GM21528 (cell line): ENCODE results near the gene ZNF764.
A peak's percentile ranks its signal among the peaks of the same experiment; 100 is the strongest.

Source experiments
- ATAC-seq: cut with Tn5 transposase; IDR thresholded peaks from one replicate; pipeline ENCODE4 v1.9.1; 2021; ENCODE audit warnings: mild to moderate bottlenecking, moderate library complexity; ENCODE audit not compliant: unreplicated experiment, low FRiP score

The ZNF764 gene

DNA sequence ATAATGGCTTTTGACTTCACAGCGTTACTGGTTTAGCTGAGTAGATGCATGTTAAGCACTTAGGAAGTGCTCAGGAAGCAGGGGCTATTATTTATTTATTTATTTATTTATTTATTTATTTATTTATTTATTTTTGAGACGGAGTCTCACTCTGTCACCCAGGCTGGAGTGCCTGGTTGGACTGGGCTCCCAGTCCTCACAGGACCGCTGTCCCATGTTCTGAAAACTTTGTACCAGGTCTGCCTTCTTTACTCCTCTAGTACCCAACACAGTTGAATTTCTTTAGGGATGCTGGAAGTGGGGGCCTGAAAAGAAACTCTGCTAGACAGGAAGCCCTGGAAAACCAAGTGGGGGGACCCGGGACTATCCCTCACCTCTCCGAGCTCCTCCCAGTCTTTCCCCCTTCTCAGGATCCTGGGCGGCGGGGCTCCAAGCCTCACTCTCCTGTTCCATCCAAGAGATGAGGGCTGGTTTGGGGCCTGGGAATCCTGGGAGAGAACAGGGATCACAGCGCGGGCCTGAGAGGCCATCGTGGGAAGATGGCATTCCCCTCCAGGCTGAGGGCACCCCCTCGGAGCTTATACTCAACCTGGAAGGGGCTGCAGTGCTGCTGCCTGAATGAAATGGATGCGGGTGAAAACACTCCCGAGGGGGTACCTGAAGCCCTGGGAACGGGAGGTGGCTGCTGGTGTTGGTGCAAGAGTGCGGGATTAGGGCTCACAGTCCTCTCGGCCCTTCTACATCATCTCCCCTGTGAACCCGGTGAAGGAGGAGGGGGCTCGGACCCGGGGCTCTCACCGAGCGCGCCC, 12.7 kb upstream of the ZNF764 start:
- ATAC-seq: no peak

DNA sequence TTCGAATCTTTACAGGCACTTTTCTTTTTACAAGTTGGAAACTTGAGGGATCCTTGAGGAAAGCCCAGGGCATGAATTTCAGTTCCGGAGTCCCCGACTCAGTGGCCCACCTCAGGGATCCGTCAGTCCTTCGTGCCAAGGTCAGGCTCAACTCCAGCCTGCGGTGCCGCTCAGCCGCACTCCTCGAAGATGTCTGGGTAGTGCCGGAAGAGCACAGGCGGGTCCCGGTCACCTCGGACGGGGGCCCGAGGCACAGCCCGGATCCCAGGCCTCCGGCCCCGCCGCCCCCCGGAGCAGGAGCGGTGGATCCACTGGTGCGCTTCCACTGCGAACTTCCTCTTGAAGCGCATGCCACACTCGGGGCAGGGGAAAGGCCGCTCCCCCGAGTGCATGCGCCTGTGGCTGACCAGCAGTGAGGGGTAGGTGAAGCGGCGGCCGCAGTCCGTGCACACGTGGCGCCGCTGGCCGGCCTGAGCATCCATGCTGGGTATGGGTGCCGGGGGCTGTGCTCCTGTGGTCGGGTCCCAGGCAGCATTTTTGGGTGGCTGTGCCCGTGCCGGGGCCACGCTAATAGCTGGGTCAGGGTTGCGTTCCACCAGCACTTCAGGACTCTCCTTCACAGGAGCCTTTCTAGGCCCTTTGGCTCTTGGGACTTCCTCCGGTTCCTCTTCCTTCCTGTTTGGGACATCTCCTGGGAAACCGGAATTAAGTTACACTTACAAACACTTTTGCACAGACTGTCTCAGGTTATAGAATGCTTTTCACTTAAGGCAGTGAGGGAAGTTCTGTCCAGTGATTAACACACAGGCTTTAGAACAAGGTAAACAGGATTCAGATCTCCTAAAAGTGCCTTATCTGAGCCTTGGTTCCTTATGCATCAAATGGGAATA, 11.8 kb upstream of the ZNF764 start:
- ATAC-seq: no peak

DNA sequence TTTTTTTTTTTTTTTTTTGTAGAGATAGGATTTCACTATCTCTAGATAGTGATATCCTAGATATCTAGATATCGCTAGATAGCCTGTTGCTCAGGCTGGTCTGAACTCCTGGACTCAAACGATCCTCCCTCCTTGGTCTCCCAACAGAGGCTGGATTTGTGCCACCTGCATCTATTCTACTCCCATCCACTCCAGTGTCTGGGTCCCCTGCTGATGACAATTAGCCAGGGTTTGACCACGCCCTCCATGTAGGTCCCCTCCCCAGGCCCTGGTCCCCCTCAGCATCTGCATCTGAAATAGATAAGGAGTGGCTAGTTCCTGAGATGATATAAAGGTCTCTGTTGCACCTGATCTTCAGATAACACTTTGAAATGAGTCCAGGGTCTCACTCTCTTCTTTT, 11.1 kb upstream of the ZNF764 start:
- no peak for ATAC-seq

DNA sequence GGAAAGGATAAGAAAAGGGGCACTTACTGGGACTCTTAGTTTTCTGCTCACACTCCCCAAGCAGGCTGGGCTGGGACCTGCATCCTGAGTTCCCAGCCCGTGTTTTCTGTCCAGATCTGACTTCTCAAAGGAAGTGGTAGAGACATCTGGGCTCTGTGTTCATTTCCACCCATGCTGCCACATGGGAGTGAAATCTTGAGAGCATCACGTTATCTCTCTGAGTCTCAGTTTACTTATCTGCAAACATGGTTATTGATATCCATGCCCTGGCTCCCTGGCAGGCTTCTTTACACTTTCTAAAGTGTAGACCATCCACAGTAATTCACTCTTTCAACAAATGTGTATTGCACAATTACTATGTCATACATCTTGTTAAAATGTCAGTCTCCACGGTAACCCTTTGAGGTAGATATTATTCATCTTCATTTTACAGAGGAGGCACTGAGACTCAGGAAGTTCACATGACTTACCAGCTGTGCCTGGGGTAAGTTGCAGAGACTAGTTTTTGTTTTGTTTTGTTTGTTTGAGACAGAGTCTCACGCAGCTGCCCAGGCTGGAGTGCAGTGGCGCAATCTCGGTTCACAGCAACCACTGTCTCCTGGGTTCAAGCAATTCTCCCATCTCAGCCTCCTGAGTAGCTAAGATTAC, 9.9 kb upstream of the ZNF764 start:
- no peak for ATAC-seq

DNA sequence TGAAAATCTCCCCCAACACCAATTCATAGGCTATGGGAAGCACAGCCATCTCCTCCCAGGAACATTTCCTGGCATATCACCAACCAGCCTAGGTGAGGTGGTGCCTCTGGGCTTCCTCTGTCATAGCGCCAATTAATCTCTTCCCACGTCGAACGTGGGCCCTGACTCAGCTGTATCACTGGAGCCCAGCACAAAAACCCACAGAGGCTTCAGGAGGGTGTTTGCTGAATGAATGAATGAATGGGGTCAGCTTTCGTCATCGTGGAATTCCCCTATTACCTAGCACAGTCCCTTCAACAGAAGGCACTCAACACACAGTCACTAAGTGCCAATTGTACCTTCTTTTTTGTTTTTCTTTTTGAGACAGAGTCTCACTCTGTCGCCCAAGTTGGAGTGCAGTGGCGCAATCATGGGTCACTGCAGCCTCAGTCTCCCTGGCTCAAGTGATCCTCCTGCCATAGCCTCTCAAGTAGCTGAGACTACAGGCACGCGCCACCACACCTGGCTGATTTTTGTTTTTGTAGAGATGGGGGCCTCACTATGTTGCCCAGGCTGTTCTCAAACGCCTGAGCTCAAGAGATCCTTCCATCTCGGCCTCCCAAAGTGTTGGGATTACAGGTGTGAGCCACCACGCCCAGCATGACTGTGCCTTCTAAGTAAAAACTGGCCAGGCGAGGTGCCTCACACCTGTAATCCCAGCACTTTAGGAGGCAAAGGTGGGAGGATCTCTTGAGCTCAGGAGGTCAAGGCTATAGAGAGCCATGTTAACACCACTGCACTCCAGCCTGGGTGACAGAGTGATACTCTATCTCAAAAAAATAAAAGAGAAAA, 9.2 kb upstream of the ZNF764 start:
- ATAC-seq: no peak

DNA sequence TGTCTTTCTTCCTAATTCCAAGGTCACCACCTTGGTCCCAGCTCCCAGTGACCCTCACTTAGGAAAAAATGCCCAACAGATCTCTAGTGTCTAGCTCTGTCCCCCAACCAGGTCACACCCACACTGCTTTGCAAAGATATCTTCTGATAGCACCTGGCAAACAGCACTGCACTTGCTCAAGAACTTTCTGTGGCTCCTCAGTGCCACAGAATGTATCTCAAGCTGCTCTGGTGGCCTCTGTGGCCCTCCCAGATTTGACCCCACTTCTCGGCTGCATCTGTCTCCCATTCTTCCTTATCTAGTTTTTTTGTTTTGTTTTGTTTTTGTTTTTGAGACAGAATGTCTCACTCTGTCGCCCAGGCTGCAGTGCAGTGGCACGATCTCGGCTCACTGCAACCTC, 8.4 kb upstream of the ZNF764 start:
- no peak for ATAC-seq

DNA sequence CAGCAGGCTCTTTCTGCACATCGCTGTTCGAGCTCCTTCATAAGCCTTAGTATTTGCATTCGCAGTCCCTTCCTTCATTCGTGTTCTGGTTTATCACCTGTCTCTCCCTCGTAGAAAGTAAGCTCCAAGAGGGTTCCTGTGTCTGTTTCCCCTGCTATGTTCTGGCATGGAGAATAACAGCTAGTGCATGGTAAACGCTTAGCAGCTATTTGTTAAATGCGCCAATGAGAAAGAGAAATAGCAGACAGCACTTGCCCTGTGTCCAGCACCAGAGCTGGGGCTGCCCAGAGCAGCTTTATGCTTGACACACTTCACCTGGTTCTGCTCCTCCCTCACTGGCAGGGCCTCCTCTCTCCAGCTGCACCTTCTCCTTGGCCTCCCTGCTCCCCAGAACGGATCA, 7.8 kb upstream of the ZNF764 start:
- ATAC-seq: no peak

DNA sequence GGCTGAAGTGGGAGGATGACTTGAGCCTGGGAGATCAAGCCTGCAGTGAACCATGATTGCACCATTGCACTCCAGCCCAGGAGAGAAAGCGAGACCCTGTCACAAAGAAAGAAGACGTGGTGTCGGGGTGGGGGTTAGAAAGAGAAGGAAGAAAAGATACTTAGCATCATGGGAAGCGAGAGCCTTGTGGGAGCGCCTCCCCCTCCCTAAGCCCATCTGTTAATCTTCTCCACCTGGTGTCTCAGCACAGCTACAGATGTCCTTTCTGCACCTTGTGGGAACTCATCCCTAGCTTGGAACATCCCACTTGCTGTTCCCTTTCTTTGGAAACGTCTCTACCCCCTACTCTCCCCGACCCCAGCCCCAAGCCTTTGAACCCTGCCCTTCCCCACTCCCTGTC, 7.4 kb upstream of the ZNF764 start:
- no peak for ATAC-seq

DNA sequence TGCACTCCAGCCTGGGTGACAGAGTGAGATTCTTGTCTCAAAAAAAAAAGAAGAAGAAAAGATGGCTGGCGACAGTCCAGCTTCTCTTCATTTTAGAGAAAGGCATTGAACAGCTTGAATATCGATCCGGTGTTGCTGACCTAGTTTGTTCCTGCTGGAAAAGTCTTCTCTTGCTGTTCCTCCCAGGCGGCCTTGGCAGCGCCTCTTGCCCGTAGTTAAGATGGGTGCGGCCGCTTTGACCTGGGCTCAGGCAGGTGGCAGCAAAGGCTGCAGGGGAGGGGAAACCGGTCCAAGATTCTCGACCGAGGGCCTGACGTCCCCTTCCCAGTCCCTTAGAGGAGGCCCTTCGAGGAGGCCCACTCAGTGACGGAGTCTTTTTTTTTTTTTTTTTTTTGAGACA, 3.8 kb upstream of the ZNF764 start:
- ATAC-seq: no peak

DNA sequence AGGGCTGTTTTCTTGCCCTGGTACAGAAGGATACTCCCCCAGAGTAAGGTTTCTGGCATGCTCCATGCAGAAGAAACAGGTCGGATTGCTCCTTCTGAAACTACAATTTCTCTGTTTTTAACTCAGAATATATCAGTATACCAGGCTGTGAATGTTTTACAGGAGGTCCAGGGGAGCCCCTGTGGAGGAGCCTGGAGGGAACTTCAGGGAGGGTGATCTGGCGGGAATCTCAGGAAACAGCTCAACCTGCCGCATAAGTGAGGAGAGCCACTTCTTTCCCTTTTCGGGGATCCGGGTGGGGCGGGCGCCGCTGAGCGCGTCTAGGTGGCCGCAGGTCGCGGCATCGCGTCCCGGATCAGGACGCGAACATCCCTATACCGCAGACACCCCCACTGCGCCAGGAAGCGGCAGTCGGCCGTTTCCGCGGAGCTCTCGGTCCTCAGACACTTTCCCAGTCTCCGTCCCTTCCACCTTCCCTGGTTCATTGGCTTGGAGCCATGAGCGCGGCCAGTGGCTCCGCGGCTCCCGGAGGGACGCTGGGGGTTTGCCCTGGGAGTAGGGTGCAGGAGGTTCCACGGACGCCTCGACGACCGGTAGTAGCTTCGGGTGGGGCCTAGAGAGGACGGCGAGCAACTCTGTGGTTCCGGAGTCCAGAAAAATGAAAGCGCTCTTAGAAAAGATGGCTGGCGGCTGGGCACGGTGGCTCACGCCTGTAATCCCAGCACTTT, 3.1 kb upstream of the ZNF764 start:
- no peak for ATAC-seq

DNA sequence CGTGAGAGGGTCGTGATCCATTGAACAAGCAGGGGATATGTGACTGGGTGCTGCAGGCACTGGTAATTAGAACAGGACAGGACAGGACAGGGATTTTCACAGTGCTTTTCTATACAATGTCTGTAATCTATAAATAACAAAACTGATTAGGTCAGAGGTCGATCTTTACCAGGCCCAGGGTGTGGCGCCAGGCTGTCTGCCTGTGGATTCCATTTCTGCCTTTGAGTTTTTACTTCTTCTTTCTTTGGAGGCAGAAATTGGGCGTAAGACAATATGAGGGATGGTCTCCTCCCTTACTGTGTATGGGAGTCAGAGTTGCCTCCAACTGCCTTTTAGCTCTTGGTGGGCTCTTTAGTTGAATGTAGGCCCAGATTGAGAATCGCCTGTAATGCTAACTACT, 1.5 kb upstream of the ZNF764 start:
- ATAC-seq: no peak

DNA sequence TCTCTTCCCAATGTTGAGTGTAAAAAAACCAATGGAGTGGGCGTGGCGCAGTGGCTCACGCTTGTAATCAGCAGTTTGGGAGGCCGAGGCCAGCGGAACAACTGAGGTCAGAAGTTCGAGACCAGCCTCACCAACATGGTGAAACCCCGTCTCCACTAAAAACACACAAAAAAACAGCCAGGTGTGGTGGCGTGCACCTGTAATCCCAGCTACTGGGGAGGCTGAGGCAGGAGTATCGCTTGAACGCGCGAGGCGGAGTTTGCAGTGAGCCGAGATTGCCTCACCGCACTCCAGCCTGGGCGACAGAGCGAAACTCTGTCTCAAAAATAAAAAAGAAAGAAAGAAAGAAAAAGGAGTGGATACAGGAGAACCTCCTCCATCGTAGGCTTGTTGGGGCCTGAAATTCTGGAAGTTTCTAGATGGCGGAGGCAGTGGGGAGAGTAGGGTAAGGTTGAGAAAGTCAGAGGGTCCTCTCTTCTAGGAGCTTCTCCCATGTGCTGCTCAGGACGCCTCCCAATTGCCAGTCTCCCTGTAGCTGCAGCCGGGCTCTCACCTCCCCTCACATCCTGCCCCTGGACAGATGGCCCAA, 709 bp upstream of the ZNF764 start:
- no peak for ATAC-seq

DNA sequence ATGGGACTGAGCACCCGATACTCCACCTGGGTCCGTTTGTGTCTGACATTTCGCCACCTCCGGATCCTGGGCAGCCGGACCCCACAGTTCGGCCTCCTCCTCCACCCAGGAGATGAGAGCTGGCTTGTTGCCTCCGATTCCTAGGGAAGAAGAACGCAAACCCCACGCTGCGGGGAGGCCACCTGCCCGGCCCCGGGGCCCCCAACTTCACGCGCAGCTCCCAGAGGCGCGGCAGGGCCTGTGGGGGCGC, 542 bp downstream of the ZNF764 start:
- peak; percentile 23 for ATAC-seq

DNA sequence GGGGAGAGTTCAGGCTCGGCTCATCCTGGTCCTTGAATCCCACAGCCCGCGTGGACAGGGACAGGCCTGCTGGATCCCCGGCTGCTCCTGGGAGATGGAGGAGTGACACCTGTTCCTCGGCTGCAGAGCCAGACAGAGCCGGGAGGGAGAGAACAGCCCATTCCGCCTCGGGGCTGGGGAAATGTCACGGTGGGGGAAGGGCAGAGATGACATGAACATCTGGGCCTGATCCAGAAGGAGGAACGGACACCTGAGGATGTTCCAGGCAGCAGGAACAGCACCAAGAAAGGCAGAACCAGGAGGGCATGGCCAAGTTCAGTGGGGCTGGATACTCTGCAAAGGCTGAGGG, 2.1 kb downstream of the ZNF764 start:
- ATAC-seq: no peak

DNA sequence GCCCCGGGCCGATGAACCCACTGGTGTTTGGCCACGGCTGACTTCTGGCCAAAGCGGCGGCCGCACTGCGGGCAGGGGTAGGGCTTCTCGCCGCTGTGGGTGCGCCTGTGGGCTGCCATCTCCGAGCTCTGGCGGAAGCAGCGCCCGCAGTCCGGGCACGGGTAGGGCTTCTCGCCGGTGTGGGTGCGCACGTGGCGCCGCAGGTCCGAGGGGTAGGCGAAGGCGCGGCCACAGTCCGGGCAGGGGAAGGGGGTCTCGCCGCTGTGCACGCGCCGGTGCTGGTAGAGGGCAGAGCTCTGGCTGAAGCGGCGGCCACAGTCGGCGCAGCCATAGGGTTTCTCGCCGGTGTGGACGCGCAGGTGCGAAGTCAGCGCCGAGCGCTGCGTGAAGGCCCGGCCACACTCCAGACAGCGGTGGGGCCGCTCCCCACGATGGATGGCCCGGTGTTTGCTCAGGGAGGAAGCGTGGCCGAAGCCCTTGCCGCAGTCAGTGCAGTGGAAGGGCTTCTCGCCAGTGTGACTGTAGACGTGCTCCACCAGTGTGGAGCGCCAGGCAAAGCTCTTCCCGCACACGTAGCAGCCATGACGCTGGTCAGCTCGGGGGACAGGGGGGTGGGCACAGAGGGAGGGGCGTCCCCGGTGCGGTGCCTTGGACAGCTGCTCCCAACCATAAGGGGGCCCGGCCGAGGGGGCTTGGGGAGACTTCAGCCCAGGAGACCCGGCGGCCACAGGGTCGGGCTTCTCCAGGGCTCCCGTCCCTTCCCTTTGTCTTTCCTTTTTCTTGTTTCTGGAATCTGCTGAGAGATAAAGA, 2.7 kb downstream of the ZNF764 start:
- ATAC-seq: no peak

DNA sequence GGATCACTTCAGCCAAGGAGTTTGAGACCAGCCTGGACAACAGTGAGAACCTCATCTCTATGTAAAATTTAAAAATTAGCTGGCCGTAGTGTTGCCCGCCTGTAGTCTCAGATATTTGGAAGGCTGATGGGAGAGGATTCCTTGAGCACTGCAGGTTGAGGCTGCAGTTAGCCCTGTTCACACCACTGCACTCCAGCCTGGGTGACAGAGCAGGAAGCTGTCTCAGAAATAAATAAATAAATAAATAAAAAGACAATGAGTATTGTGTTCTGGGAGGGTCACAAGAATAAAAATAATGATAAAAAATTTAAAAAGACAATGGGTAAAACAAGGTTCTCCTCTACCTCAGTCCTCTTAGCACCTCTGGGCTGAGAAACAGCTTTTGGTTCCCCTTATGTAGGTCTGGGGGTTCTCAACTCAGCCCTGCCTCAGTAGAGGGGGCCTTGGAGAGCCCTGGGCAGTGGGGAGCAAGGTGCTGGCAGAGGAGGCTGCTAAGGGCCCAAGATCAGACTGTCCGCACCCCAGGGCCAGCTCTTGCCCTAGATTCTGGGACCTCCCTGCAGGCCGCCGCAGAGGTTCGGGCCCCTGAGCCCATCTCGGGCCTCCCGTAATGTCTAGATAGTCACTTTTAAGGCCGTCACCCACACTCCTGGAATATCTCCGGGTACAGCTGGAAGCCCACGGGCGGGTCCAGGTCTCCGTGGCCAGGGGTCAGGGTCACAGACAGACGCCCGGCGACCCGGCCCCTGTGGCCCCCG, 3.4 kb downstream of the ZNF764 start:
- ATAC-seq: no peak

DNA sequence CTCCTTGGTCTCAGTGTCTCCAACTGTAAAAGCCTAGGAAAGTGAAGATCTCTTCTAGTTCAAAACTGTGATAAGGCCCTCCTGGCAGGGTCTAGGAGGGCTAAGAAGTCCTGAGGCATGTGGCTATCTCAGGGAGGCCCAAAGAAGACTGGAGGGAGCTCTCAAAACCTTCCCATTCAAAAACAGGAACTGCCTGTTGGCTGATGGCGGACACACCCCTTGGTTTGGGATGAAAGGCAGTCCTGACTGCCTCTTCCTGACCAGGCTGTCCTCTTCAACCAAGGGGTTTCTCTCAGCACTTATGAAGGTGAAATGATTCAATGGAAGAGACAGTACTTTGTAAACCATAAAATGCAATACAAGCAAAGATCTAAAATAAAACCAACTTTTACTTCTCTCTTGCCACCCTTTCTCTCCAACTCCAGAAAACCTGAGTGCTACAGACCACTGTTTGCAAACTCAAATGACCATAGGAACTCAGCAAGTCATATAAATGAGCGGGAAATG, 4.7 kb downstream of the ZNF764 start:
- ATAC-seq: no peak

DNA sequence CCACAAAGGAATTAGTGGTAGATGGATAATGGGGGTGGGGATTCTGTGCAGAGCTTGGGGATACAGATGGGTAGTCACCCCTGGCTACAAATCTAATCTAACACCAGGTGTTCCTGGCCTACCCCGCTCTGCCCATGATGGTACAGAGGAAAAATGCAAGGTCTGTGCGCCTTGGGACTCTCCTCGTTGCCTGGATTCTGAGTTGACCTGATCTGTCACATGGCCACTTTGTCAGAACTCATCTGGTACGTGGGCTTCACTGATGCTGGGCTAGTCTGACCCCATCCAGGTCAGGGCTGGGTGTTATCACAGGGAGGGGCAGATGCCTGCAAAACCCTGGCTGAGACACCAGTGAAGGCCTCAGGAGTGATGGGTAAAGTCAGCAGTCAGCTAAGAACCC, 5.2 kb downstream of the ZNF764 start:
- no peak for ATAC-seq
